ENCODE measurements around the gene CHMP5. TPM values are rescaled to one million over a fixed set of nuclear protein-coding genes. Genes with fewer than 3 reads are reported as not detected.

The CHMP5 gene
- total RNA-seq, 1 experiment from 2014 or later = 94.5 TPM

- DNase-seq (ENCODE audit: extremely low read depth, low read depth) = no peak
Observed at GRCh38 chr9:33242609-33243134, 22.2 kb upstream of the CHMP5 start.

- no peak for DNase-seq (ENCODE audit: extremely low read depth, low read depth)
Observed at GRCh38 chr9:33244137-33244784, 20.6 kb upstream of the CHMP5 start.

- DNase-seq (ENCODE audit: extremely low read depth, low read depth) = no peak
Observed at GRCh38 chr9:33245341-33245740, 19.5 kb upstream of the CHMP5 start.

DNA sequence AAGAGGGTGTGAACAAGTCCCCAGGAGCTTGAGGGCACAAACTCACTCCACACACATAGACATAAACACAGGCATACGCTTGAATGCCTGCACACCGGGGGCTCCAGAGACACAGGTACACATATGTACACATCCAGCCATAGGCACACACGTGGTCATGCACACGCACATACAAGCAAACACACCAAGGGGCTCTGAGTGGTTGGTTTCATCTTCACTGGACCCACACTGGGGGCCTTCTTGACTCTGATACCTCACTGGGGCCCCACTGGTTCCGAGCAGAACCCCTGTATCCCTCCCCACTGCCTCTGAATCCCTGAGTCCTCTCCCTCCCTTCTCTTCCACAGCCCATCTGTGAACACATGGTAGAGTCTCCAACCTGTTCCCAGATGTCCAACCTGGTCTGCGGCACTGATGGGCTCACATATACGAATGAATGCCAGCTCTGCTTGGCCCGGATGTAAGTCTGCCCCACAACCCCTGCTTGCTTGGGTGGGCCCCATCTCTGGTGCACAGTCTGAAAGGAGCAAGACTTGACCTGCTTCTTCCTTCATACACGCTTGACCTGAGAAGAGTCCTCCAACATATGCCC is 18.5 kb upstream of the CHMP5 start:
- no peak for DNase-seq (ENCODE audit: extremely low read depth, low read depth)

GRCh38 chr9:33248606-33249005 is 16.2 kb upstream of the CHMP5 start:
- DNase-seq (ENCODE audit: extremely low read depth, low read depth) = no peak

DNA sequence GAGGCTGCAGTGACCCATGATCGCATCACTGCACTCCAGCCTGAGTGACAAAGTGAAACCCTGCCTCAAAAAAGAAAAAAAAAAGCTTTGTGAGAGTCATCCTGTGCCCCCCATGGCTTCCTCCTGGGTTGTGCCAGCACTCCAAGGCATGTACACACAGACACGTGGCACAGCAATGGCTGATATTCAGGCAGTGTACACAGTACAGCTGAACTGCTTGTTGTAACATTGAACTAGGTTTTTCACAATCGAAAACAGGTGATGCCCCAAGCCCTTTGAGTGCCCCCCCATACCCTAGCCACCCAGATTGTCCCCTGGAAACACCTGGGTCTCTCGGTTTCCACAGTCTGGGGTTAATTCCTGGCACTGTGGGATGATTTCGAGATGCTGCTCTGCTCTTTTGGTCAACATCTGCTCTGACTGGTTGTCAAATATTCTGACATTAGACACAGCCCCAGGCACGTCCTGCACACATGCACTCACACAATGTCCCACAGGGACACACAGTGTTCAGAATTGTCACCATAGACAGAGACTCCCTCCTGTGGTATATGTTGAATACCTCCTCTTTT is 15.7 kb upstream of the CHMP5 start:
- no peak for DNase-seq (ENCODE audit: extremely low read depth, low read depth)

DNA sequence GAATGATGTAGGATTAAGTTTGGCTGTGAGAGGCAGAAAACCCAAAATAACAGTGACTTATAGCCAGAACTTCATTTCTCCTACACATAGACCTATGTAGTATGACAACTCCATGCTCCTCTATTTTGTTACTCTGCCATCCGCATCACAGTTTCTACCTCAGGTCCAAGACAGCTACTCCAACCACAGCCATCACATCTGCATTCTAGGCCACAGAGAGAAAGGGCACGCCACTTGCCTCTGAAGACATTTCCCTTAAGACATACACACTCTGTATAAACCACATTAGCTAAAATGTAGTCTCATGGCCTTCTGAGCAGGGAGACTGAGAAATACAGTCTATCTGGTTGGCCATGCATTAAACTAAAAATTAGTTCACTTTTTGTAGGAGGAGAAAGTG is 14.9 kb upstream of the CHMP5 start:
- DNase-seq (ENCODE audit: extremely low read depth, low read depth) = no peak

DNA sequence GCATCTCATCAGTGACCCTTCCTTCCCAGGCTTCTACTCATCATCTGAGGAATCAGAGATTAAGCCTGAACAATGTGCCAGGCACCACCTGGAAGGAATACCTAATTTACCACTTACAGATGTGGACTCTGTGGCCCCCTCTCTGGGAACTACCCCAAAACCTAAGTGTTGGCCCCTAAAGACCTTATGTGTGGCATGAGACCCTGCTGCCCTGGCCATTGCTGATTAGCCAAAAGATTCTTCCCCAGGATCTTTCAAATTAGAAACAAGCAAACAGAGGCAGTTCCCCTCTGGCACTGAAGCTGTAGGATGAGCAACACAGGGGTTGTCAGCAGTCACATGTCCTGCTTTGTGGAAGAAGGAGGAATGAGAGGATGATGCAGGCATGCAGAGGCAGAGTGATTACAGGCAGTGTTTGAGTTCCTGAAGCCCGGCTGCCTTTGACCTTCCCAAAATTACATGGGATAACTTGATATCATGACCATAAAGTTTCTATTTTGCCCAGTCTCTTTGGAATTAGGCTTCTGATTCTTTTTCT is 14.3 kb upstream of the CHMP5 start:
- no peak for DNase-seq (ENCODE audit: extremely low read depth, low read depth)

DNA sequence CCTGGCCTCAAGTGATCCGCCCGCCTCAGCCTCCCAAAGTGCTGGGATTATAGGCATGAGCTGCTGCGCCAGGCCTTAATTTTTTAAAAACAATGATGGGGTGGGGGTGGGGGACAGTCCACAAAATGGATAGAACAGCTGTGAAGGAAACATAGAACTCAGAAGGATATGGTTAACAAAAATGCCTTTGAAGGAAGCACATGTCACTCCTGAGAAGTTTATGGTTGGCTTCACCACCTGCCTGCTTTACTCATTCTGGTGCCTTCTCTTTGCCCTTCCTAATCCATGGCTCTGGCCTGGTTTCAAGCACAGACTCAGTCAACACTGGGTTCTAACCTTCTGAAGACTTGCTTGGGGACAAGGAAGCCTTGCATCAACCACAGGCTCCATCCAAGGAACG is 10.6 kb upstream of the CHMP5 start:
- no peak for DNase-seq (ENCODE audit: extremely low read depth, low read depth)

- no peak for DNase-seq (ENCODE audit: extremely low read depth, low read depth)
Observed at GRCh38 chr9:33255014-33255413, 9.8 kb upstream of the CHMP5 start.

GRCh38 chr9:33255471-33255870 is 9.4 kb upstream of the CHMP5 start:
- no peak for DNase-seq (ENCODE audit: extremely low read depth, low read depth)

DNA sequence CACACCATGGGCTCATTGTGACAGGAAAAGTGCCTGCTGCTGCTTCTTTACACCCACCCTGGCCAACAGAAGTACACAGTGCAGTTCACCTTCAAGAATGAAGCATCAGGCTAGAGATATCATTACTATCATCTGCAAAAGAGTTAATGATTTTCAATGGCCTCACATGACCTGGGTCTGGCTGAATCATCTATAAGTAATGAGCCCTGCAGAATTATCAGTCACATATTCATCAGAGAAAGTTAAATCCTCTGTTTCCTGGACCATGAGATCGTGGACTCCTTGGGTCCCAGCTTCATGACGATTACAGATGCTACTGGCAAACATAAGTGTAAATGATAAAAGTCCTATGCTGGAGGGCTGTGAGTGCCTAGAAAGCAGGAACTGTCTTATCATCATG is 8.6 kb upstream of the CHMP5 start:
- DNase-seq (ENCODE audit: extremely low read depth, low read depth) = no peak

DNA sequence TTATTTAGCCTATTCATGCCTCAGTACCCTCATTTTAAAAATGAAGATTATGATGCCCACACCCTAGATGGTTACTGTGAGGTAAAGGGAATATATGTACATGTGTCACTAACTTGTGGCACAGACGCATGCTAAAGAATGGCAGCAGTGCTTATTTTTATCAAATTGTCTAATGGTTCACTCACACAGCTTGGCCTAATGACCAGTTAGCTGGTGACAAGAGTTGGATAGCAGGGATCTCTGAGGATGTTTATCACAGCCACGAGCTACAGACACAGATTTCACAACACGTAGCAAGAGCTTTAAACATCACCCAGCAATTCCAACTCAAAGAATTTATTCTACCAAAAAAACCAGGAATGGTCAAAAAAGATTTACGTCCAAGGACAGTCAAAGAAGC is 7.6 kb upstream of the CHMP5 start:
- DNase-seq (ENCODE audit: extremely low read depth, low read depth) = no peak

DNA sequence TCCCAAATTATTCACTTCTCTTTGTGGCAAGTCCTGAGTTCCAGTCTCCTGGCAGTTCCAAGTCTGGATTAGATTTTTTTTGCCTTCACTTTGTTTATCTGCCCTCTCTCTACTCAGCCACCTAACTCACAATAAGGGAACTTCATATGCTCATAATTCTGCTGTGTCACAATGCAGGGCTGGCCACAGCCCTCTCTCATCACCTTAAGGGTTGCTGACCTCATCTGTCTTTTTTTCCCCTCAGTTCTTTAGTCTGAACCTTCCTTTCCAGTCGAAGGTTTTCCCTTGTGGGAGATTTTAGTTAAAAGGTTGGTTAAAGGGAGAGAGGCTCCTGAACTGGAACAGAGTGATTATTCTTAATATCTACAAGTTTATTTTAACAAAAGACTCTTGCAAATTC is 4.5 kb upstream of the CHMP5 start:
- no peak for DNase-seq (ENCODE audit: extremely low read depth, low read depth)

GRCh38 chr9:33263131-33264002 is 1.5 kb upstream of the CHMP5 start:
- DNase-seq (ENCODE audit: extremely low read depth, low read depth) = no peak

DNA sequence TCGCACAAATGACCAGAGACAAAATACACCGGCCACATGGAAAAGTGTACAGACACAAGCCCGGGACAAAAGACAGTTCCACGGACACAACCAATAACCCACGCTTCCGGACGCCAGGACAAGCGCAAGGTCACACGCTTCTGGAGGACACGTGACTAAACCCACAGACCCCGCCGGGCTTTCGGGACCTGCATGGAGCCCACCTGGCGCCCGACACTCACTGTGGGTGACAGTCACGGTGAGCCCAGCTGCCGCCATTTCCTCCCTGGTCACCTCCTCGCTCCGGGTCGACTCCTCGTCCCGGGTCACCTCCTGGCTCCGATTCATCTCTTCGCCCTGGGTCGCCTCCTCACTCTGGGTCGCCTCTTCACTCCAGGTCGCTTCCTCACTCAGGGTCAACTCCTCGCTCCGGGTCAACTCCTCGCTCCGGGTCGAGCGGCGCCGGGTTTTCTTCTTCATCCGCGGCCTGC is 811 bp upstream of the CHMP5 start:
- no peak for DNase-seq (ENCODE audit: extremely low read depth, low read depth)

DNA sequence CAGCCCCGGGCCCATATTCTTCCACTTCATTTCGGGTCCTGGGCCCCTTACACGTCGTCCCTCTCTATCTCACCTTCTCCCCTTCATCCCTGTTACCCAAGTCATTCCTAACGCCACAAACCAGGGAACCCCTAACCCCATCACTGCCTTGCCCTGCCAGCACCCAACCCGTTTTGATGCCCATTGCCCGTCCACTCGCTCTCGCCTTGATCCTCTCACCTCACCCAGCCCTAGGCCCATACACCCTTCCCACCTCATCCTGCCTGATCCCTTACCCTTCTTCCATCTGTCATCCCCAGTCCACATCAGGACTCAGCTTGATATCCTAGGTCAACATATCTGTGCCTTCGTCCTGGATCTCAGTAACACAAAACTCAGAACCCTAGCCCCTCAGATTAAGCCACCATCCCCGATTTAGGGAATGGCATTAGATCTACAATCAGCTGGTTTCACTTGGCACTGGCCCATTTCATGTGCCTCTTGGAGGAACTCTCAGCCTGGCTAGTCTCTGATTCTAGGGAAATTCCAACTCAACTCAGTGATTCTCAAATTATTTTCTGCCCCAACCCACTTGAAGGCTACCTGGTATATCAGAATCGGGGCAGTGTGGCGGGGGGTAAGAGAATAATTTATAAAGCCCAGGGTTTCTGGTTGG is 489 bp downstream of the CHMP5 start:
- no peak for DNase-seq (ENCODE audit: extremely low read depth, low read depth)

GRCh38 chr9:33267151-33267767 is 2.4 kb downstream of the CHMP5 start:
- DNase-seq (ENCODE audit: extremely low read depth, low read depth) = no peak

DNA sequence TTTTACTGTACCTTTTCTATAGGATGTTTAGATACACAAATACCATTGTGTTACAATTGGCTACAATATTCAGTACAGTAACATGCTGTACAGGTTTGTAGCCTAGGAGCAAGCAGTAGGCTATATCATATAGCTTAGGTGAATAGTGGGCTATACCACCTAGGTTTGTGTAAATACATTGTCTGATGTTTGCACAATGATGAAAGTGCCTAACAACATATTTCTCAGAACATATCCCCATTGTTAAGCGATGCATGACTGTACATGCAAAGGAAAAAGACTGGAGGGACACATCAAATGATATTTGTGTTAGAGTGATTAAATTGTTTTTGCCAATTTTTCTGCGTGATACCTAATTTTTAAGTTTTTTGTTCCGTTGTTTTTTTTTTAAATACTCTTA is 5.3 kb downstream of the CHMP5 start:
- no peak for DNase-seq (ENCODE audit: extremely low read depth, low read depth)

DNA sequence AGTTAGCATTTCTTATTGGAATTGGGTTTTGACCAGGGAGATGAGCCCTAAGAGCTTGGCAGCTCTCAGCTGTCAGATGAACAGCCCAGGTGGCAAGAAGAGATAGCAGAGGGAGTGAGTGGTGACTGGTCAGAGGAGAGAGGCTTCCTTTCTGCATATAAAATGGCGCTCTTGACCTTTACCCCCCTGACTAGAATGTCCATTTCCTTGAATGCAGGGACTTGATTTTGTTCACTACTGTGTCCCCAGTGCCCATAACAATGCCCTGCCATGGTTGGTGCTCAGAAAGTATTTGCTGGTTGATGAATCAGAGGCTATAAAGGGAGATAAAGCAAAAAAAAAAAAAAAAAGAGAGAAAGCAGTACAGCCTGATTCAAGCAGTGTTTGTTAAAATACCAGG is 7.2 kb downstream of the CHMP5 start:
- DNase-seq (ENCODE audit: extremely low read depth, low read depth) = no peak
